Smooth muscle cell of the brain vasculature (primary cell): Measurements from ENCODE around the gene L3MBTL3.

Source experiments
- DNase-seq: peaks from one replicate; pipeline ENCODE4 v3.0.0-alpha.2; 2012; ENCODE audit warnings: low read depth, low spot score

Gene L3MBTL3

DNA sequence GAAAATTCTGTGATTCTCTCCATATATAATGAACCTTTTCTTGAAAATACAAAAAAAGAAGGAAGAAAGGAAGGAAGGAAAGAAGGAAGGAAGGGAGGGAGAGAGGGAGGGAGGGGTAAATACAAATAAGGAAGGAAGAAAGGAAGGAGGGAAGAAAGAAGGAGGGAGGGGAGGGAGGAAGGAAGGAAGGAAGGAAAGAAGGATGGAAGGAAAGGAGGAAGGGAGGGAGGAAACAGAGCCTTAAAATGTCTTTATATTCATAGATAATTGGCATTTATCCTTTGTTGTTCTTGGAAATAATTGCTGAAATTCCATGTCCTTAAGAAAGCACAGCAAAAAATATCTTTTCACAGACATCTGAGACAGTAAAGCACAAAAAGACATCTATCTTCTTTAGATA is 164.1 kb downstream of the L3MBTL3 start:
- DNase-seq: no peak

DNA sequence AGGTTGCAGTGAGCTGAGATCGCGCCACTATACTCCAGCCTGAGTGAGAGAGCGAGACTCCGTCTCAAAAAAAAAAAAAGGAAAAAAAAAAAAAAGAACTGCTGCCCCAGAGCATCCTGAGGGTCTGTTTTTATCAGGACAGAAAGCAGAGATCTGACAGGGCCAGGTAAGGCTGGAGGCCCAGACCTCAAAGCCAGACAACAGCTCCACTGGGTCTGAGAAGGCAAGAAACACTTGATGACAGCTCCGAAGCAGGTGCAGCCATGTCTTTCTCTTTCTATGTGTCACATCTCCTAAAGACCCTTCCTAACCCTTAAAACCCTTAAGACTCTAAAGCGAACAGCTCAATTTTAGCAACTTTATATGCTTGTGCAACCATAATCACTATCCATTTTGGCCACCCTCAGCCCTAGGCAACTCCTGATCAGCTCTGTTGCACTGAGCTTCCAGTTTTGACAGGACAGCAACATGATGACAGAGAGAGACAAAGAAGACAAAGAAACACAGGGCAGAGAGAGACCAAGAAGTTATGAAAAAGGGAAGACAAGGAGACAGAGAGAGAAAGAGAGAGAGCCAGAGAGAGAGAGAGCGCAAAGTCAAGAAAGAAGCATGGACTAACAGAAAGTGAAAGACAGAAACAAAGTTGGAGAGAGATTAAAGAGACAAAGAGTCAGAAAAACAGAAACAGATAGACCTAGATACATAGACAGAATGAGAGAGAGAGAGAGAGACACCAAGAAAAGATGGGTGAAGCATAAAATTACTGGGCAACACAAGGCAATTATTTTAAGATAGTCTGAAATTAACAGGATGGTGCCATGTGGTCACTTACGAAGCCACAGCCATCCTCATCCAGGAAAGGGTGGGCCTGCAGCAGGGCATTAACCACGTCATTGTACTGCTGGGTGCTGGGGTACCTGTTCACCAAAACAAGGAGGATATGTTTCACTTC is 165.2 kb downstream of the L3MBTL3 start:
- DNase-seq: no peak

DNA sequence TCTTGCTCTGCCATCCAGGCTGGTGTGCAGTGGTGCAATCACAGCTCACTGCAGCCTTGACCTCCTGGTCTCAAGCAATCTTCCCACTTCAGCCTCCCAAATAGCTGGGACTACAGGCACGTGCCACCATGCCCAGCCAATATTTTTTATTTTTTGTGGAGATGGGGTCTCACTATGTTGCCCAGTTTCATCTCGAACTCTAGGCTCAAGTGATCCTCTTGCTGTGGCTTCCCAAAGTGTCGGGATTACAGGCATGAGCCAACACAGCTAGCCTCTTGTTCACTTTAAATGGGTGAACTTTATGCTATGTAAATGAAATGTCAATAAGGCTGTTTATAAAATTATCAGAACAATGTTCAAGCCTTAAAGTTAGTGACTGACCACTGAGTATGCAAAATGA is 167.3 kb downstream of the L3MBTL3 start:
- no peak for DNase-seq

DNA sequence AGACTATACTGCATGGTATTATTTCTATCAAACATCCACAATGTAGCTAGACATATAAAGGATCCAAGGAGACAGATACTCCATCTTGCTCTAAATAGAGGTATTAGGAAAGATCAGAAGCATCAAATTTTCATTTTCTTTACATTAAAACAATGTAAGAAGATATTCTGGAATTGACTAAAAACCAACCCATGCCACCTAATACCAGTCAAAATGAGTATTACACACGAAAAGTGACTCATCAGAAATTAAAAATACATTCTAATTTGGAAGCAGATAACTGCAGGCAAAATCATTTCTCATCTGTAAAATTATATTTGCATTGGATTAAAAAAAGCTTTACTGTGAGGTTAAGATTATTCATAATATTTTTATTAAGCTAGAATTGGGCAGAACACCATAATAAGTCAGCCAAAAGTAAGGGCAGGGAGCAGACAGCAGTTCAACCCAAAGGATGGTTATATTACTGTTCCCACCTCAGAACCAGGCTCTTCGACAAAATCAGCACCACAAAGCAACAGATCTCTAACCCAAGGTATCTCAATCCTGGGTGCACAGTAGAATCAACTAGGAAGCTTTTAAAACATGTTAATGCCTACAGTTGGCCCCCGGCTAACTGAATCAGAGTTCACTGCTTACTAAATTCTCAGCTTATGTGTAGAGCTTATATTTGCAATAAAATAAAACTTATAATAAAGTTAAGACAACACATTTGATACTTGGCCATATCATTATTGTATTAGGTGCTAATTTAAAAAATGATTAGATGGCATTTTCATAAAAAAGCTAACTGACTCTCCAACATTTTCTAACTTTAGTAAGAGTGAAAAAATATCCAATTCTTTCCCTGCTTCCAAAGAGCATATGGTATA is 169.2 kb downstream of the L3MBTL3 start:
- DNase-seq: no peak

DNA sequence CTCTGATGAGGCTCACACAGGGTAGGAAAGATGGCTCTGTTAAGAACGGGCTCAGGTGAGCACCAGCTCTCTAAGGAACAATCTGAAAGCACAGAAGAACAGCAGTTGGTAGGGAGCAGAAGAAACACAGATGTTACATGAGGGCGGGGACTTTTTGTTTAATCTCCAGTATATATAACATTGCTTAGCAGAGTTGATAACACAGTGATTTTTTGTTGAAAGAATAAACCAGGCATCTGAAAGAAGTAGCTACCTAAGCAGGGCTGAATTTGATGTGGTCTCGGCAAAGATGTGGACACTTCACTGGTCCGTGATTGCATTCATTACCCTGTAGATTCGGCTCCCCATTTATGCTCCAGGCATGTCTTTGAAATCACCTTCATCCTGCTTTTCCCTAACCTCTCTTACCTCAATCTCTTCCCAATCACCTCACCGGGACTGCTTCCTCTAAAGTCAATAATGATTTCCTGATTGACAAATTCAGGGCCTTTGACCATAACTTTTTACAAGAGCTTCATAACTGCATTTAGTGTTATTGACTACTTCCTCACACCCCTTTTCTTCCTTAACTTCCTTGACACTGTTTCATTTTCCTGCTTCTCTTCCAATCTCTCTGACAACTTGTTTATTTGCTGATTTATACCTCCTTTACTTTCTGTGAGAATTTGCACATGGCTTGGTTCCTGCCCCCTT is 170.0 kb downstream of the L3MBTL3 start:
- no peak for DNase-seq

DNA sequence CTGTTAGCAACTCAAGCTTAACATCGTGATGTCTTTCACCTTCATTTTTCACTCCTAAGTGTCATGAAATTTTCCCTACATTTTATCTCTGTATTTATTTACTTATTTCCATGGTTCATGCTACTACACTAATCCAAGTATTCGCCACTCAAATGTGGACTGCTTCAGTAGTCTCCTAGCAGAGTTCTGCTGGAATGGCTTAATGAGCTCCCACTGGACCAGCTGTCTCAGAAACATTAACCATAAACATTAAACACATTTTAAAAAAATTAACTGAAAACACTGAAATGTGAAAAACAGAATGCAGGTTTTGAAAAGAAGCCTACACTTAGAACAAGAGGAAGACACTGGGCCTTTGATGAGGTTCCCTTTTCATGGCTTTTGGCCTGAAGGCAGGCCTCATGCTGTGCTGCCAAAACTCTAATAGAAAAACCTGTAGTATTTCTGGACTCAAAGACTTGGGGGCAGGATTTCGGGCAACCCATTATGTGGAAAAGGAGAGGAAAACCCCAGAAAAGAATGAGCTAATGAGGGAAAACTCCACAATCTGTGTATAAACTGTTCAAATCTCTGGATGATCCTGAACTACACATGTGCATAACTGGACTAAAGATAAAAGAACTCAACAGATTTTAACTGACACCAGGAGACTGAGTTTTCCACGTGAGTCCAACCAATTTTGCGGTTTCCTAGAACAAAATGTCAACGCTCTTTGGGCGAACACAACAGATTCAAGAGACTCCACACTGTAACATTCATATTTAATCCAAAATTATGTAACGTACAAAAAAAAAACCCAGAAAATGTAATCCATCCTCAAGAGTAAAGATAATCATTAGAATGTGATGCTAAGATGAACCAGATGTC is 171.4 kb downstream of the L3MBTL3 start:
- no peak for DNase-seq
